ENCODE measurements around the gene C2orf68. TPM values are rescaled to one million over a fixed set of nuclear protein-coding genes. Genes with fewer than 3 reads are reported as not detected.

Gene C2orf68
- polyA plus RNA-seq, 1 donor (not counting 4 experiments of a cell fraction or from before 2014, with no cell fraction given), result 13.6 TPM

DNA sequence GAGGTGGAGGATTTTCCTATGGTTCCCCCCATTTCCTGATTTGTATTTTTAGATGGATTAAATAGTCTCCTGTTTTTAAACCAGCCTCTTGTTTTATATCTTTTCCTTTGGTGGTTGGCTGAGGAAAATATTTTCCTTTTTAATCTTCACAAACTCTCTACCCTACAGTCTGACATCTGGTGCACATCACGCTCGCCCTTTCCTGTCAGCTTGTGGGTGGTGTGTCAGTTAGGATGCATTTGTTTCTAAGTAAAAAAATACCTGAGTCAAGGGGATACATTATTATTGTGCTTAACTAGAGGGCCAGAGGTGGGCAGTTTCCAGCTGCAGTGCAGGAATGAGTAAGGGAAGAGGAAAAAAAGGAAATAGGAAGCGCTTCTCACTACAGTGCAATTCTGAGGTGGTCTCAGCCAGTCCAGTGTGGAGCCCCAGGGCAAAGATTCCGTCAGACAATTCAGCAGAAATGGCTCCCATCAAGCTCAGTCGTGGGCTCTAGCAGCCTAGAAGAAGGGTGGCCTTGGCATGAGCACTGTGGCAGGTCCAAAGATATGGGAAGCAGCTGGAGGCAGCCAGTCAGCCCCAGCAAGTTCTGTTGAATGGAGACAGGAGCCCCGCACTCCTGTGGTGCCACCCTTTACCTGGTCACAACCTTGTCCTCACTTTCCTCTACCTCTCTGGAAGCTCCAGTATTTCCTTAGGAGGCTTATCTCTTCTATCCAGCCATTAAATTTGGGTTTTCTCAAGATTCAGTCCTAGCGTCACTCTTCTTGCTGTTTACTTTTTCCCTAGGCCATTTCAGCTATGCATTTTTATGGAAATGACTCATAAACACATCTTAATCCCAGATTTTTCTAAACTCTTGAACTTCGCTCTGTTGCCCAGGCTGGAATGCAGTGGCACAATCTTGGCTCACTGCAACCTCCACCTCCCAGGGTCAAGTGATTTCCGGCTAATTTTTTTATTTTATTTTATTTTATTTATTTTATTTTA is 37.6 kb upstream of the C2orf68 start:
- Histone ChIP-seq H3K9me1 (ENCODE audit: control insufficient read depth, extremely low read depth, insufficient read depth, low read length) (no peaks in the 10 kb centered on the region), H3K27me3 (ENCODE audit: control insufficient read depth, extremely low read depth, insufficient read depth, low read length) (no peaks in the 10 kb centered on the region), H4K20me1 (ENCODE audit: control insufficient read depth, extremely low read depth, insufficient read depth, low read length) (no peaks in the 10 kb centered on the region), H3K79me2 (ENCODE audit: control insufficient read depth, insufficient read depth, low read length) (no peaks in the 10 kb centered on the region), H3K36me3 (ENCODE audit: control insufficient read depth in 2 of 2, extremely low read depth in 1 of 2, insufficient read depth in 2 of 2, low read length in 2 of 2) (peaks cover 19 to 32% of the 10 kb centered on the region in 2 experiments), H3K9ac (ENCODE audit: control insufficient read depth, extremely low read depth, insufficient read depth, low read length) (no peak overlapping the region), H3K4me1 (ENCODE audit: control insufficient read depth, extremely low read depth, insufficient read depth, low read length) (no peaks in the 10 kb centered on the region), H3K4me2 (ENCODE audit: control insufficient read depth, extremely low read depth, insufficient read depth, low read depth, low read length) (no peak overlapping the region), H3K27ac (ENCODE audit: control insufficient read depth, insufficient read depth, low read length) (no peak overlapping the region), H2AFZ (ENCODE audit: control insufficient read depth, low read length) (no peak overlapping the region), H3K4me3 (ENCODE audit: control insufficient read depth in 2 of 3, extremely low read depth in 1 of 3, insufficient read depth in 2 of 3, low read depth in 1 of 3, low read length in 3 of 3) (no peak overlapping the region), H3K9me3 (ENCODE audit: control insufficient read depth, low read depth, low read length) (no peaks in the 10 kb centered on the region)
- dilution Hi-C loops (cut with MboI; ENCODE audit: extremely low pct_ligation_motif_present, low sequenced_read_pairs), result no loop called here
- TF ChIP-seq, protein P1, sequence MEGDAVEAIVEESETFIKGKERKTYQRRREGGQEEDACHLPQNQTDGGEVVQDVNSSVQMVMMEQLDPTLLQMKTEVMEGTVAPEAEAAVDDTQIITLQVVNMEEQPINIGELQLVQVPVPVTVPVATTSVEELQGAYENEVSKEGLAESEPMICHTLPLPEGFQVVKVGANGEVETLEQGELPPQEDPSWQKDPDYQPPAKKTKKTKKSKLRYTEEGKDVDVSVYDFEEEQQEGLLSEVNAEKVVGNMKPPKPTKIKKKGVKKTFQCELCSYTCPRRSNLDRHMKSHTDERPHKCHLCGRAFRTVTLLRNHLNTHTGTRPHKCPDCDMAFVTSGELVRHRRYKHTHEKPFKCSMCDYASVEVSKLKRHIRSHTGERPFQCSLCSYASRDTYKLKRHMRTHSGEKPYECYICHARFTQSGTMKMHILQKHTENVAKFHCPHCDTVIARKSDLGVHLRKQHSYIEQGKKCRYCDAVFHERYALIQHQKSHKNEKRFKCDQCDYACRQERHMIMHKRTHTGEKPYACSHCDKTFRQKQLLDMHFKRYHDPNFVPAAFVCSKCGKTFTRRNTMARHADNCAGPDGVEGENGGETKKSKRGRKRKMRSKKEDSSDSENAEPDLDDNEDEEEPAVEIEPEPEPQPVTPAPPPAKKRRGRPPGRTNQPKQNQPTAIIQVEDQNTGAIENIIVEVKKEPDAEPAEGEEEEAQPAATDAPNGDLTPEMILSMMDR (optimal IDR thresholded peaks at IDR 0.05 in 1 of 3, IDR thresholded peaks at IDR 0.05 in 1 of 3, conservative IDR thresholded peaks at IDR 0.05 in 1 of 3; ENCODE audit: extremely low read depth in 1 of 3, insufficient read depth in 2 of 3, low read length in 3 of 3), result no peak
- TF ChIP-seq EZH2 (IDR thresholded peaks at IDR 0.05; ENCODE audit: low read length), result no peak
- FAIRE-seq, result no peak
- DNase-seq (ENCODE audit: low read depth, low spot score), result no peak

DNA sequence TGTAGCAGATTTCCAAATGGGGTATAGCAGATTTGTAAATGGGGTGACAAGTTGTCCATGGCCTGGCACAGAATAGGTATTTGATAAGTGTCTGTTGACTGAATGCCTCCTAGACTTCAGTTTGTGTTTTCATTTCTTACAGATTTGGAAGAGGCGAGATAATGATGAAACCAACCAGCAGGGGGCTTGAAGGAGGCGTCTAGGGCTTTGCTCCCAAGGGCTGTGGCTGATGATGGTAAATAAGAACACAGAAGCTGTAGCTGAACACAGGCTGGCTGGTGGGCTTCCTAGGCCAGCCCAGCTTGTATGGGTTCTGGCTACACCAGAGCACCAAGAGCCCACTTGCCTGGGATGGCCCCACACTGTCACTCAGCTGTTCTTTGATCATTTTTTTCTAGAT is 36.8 kb upstream of the C2orf68 start:
- DNase-seq (ENCODE audit: low read depth, low spot score), result no peak
- H3K4me1 ChIP-seq (ENCODE audit: control insufficient read depth, extremely low read depth, insufficient read depth, low read length), result no peaks in the 10 kb centered on the region
- no peak for FAIRE-seq

More for the DNA sequence above, 36.8 kb upstream of the C2orf68 start:
- Histone ChIP-seq H3K4me2 (ENCODE audit: control insufficient read depth, extremely low read depth, insufficient read depth, low read depth, low read length) (no peak overlapping the region), H3K9ac (ENCODE audit: control insufficient read depth, extremely low read depth, insufficient read depth, low read length) (no peak overlapping the region), H4K20me1 (ENCODE audit: control insufficient read depth, extremely low read depth, insufficient read depth, low read length) (no peaks in the 10 kb centered on the region), H2AFZ (ENCODE audit: control insufficient read depth, low read length) (no peak overlapping the region), H3K9me1 (ENCODE audit: control insufficient read depth, extremely low read depth, insufficient read depth, low read length) (no peaks in the 10 kb centered on the region), H3K36me3 (ENCODE audit: control insufficient read depth in 2 of 2, extremely low read depth in 1 of 2, insufficient read depth in 2 of 2, low read length in 2 of 2) (peaks cover 27 to 34% of the 10 kb centered on the region in 2 experiments), H3K27ac (ENCODE audit: control insufficient read depth, insufficient read depth, low read length) (no peak overlapping the region), H3K9me3 (ENCODE audit: control insufficient read depth, low read depth, low read length) (no peaks in the 10 kb centered on the region), H3K4me3 (ENCODE audit: control insufficient read depth in 2 of 3, extremely low read depth in 1 of 3, insufficient read depth in 2 of 3, low read depth in 1 of 3, low read length in 3 of 3) (no peak overlapping the region), H3K79me2 (ENCODE audit: control insufficient read depth, insufficient read depth, low read length) (no peaks in the 10 kb centered on the region), H3K27me3 (ENCODE audit: control insufficient read depth, extremely low read depth, insufficient read depth, low read length) (no peaks in the 10 kb centered on the region)
- dilution Hi-C loops (cut with MboI; ENCODE audit: extremely low pct_ligation_motif_present, low sequenced_read_pairs), result no loop called here
- TF ChIP-seq, protein P1 (optimal IDR thresholded peaks at IDR 0.05 in 1 of 3, IDR thresholded peaks at IDR 0.05 in 1 of 3, conservative IDR thresholded peaks at IDR 0.05 in 1 of 3; ENCODE audit: extremely low read depth in 1 of 3, insufficient read depth in 2 of 3, low read length in 3 of 3), result peak; percentile 22 to 43 (median 38)
- TF ChIP-seq EZH2 (IDR thresholded peaks at IDR 0.05; ENCODE audit: low read length), result no peak

All from keratinocyte (primary cell).